ENCODE results near the gene PANX2.

The PANX2 gene

DNA sequence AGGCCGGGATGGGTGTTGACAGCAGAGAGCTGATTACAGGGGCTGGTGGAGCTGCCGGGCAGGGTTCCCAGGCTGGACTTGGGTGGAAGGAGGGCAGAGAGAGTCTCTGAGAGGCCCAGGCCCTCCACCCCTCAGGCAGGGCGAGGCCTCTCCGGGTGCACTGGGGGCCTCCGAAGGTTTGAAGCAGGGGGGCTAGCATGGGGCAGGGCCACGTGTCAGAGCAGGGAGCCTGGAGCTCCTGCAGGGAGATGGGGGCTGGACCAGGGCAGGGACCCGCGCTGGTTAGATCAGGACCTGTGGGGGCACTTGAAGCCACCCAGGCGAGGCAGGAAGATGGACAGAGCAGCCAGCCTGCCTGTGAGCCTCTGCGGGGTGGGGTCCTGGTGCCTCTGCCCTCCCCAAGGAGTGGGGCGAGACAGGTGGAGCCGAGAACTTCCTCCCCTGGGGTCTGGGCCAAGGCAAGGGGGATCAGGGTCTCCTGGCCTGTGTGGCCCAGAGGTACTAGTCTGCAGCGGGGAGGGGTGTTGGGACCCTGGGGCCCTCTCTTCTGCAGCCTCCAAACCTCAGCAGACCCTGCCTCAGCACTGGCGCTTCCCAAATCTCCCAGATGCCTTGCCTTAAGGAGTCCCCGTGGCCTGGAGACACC lies 911 bp downstream of the PANX2 start:
- no peak for DNase-seq (ENCODE audit: low read depth)

DNA sequence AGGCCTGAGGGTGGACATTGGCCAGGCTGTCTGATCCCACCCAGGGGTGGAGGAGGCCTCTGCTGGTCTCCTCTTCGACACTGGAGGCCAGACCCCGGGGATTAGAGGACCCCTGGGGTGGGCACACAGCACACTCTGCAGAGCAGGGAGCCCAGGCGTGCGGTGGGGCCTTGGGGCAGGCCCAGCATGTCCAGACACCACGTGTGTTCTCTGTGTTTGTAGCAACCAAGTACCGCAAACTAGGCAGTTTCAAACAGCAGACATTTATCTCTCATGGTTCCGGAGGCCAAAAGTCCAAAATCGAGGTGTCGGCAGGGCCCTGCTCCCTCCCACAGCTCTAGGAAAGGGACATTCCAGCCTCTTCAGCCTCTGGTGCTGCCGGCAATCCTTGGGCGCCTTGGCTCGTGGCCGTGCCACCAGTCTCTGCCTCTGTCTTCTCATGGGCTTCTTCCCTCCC lies 1.5 kb downstream of the PANX2 start:
- DNase-seq (ENCODE audit: low read depth), result no peak

DNA sequence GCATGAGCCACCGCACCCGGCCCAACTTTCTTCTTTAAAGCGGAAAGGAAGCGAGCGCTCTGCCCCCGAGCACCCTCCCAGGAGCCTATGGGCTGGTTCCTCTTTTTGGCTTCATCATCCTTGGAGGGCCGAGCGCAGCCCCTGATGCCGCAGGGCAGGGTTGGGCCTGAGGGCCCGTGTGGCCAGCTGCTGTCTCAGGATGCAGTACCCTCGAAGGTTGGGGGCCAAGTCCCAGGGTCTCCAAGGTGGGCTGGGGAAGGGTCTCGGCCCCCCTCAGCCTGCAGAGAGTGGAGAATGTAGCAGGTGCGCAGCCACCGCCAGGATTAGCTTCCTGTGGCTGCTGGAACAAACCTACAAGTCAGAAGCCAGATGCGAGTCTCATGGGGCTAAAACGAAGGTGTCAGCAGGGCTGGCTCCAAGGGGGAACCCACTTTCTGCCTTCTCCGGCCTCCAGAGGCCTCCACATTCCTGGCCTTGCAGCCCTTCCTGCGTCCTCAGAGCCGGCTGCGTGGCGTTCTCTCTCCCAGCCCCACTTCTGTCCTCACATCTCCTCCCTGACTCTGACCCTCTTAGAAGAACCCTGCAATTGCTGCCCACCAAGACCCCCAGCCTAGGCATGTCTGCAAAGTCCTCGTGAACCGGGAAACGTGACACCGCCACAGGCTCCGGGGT lies 2.9 kb downstream of the PANX2 start:
- no peak for DNase-seq (ENCODE audit: low read depth)

DNA sequence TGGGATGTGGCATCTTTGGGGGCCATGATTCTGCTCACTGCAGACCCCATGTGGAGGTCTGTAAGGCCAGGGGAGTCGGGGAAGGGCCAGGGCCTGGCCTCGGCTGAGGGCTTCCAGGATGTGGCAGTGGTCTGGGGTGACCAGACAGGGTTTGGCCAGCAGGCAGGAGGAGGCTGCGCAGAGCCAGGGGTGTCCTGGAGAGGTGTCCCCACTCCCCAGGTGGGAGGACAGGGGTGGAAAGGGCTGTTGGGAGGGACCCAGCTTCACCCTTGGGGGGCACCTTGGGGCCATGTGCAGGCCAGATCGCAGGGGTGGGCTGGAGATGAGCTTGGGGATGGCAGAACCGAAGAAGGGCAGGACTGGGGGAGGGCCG lies 3.4 kb downstream of the PANX2 start:
- no peak for DNase-seq (ENCODE audit: low read depth)

DNA sequence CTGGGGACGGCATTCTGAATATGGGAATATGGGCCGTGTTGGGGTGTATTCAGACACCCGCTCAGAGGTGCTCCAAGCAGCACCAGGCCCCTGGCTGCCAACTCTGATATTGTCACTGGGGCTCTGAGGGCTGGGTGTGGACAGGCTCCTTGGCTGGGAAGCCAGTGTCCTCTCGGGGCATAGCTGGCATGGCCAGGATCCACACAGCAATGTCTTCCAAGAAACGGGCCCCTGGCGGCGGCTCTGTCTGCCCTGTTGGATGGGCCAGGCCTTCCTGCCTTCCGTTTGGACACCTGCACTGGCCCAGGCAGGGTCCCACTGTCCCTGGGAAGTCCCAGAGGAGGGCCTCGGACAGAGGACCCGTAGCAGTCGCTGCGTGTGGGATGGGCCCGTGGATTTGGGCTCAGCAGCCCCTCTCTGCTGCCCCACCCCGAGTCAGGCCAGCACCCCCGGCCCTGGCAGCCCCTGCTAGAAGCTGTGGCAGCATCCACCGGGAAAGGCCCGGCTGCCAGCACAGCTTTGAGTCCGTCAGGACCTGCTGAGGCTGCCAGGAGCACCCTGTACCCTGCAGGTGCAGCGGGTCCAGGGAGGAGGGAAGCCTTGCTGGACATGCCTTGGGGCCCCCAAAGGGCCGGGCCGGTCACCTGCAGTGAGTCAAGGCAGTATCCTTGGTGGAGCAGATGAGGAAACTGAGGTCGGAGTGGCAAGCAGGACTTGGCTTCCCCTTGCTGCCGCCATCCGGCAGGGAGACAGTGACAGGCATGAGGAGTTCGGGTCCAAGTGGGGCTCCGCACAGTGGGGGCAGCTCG lies 4.1 kb downstream of the PANX2 start:
- DNase-seq (ENCODE audit: low read depth), result no peak

DNA sequence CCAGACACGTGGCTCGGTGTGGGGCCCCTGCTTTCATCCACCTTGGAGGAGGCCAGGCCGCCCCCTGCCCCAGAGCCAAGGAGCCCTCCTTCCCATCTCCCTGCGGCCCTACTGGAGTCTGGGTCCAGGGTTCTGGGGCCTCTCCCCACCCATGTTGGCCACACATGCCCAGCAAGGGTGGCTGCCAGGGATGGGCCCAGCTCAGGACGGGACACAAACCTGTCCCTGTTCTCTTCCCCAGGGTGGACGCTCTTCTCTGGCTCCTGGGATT lies 4.6 kb downstream of the PANX2 start:
- no peak for DNase-seq (ENCODE audit: low read depth)

DNA sequence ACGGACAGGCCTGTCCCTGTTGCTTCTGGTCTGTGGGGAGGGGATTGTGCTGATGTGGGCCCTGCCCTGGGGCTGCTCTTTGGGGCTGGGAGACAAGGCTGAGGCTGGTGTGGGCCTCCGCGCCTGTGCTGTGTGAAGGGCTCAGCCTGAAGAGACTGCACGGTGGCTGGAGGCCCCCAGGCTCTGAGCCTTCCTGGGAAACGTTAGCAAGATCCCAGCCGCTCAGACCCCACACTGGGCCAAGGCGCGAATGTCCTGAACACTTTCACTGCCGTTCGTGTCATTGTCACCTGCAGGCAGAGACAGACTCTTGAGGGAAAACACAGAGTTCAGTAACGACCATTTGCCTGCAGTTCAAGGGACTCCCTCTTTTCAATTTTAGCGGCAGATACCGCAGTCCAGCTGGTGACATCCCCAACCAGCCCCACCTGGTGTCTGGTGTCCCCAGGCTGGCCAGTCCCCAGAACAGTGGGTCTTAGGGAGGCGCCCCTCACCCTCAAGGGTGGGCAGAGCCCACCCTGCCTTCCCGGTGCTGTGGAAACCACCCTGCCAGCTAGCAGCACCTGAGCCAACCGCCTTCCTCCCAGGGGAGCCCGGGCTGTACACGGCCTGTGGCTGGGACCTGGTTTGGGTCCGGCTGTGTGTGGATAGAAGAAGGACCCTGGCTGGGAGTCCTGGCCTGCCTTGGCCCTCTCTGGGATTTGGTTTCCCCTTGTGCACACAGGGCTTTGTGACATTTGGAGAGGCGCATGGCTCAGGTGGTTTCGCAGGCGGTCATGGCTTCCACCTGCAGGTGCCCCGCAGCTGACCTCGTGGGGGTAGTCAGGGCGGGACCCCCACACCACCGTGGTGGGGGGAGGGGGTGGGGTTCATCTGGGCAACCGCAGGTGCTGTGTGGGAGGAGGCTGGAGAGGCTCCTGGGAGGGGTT lies 5.7 kb downstream of the PANX2 start:
- DNase-seq (ENCODE audit: low read depth), result no peak

DNA sequence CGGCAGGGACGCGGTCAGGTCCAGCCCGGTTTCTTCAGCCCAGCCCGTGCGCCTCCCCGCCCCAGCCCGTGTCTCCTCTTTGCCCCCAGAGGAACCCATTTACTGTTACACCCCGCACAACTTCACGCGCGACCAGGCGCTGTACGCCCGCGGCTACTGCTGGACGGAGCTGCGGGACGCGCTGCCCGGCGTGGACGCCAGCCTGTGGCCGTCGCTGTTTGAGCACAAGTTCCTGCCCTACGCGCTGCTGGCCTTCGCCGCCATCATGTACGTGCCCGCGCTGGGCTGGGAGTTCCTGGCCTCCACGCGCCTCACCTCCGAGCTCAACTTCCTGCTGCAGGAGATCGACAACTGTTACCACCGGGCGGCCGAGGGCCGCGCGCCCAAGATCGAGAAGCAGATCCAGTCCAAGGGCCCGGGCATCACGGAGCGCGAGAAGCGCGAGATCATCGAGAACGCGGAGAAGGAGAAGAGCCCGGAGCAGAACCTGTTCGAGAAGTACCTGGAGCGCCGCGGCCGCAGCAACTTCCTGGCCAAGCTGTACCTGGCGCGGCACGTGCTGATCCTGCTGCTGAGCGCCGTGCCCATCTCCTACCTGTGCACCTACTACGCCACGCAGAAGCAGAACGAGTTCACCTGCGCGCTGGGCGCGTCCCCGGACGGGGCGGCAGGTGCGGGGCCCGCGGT lies 6.5 kb downstream of the PANX2 start:
- no peak for DNase-seq (ENCODE audit: low read depth)

DNA sequence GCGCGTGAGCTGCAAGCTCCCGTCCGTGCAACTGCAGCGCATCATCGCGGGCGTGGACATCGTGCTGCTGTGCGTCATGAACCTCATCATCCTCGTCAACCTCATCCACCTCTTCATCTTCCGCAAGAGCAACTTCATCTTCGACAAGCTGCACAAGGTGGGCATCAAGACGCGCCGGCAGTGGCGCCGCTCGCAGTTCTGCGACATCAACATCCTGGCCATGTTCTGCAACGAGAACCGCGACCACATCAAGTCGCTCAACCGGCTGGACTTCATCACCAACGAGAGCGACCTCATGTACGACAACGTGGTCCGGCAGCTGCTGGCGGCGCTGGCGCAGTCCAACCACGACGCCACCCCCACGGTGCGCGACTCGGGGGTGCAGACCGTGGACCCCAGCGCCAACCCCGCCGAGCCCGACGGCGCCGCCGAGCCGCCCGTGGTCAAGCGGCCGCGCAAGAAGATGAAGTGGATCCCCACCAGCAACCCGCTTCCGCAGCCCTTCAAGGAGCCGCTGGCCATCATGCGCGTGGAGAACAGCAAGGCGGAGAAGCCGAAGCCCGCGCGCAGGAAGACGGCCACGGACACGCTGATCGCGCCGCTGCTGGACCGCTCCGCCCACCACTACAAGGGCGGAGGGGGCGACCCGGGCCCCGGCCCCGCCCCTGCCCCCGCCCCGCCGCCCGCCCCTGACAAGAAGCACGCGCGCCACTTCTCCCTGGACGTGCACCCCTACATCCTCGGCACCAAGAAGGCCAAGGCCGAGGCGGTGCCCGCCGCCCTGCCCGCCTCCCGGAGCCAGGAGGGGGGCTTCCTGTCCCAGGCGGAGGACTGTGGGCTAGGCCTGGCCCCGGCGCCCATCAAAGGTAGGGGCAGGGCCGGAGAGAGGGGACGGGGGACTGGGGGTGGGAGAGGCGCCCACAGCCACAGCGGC lies 7.3 kb downstream of the PANX2 start:
- DNase-seq (ENCODE audit: low read depth), result no peak

DNA sequence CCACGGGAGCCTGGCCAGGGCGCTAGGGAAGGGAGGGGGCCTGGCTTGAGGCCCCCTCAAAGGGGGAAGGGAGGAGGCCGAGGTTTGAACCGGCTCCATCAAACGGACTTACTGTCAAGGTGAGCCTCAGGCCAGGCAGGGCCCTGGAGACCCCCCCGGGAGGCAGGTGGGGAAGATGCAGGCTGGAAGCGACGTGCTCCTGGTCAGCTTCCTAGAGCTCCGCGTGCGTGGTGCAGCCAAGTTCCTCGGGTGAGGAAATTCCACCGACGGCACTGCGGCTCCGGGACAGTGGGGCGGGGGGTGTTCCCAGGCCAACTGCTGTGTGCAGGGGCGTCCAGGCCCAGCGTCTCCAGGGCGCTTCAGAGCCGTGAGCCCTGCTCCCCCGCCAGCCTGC lies 7.9 kb downstream of the PANX2 start:
- DNase-seq (ENCODE audit: low read depth), result no peak

DNA sequence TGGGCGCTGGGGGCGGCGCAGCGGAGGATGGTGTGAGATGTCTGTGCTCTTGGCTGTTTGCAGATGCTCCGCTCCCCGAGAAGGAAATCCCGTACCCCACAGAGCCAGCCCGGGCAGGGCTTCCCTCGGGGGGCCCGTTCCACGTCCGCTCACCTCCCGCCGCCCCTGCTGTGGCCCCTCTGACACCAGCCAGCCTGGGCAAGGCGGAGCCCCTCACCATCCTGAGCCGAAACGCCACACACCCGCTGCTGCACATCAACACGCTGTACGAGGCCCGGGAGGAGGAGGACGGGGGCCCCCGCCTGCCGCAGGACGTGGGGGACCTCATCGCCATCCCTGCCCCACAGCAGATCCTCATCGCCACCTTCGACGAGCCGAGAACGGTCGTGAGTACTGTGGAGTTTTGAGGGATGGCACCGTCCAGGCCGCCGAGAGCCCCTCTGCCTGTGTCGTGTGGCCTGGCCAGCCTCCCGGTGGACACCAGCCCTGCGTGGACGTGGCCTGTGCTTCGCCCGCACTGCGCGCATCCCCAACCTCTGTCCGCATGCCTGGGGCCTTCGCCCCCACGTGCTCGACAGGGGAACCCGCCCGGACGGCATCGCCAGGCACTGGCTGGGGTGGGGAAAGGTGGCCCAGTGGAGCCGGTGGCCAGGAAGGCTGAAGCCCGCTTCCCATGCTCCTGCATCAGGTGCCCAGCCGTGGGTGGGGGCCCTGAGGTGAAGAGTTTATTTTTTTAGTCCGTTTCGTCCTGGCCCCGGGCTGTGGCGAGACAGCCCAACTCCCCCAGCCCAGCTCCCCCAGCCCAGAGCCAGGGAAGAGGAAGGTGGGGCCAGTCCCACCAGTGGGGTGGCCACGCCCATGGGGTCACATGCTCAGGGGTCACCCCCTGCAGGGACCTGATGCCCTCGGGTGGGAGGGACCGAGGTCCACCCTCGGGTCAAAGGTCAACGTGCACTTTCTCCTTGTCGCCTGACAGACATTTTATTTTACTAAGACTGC lies 8.6 kb downstream of the PANX2 start:
- no peak for DNase-seq (ENCODE audit: low read depth)

DNA sequence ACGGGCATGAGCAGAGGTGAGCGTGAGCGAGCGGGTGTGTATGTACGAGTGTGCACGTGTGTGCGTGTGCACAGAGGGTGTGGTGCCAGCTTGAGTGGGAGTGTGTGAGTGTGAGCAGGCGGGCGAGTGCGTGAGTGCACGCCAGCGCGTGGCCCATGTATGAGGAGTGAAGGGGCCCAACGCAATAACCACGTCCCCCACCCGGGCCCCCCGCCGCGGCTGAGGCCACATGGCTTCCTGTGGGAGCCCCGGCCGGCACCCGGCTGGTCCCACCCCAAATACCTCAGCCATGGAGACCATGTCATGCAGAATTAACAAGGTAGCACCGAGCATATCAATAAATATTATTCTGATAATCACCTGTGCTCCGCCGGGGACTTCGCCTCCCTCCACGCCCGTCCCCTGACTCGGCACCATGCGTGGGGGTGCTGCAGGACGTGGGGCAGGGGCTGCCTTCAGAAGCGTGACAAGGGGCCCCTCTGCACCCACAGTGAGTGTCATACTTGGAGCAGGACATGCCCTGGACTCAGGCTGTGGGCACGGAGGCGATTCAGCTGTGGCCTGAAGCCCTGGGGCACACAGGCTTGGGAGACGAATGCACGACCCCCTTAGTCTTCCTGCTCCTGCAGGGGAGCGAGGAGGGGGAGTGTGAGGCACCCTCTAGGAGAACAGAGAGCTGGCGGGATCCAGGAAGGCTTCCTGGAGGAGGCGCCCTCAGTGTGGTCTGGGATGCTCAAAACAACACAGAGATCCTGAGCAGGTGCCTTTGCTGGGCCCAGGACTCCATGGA lies 9.6 kb downstream of the PANX2 start:
- no peak for DNase-seq (ENCODE audit: low read depth)

DNA sequence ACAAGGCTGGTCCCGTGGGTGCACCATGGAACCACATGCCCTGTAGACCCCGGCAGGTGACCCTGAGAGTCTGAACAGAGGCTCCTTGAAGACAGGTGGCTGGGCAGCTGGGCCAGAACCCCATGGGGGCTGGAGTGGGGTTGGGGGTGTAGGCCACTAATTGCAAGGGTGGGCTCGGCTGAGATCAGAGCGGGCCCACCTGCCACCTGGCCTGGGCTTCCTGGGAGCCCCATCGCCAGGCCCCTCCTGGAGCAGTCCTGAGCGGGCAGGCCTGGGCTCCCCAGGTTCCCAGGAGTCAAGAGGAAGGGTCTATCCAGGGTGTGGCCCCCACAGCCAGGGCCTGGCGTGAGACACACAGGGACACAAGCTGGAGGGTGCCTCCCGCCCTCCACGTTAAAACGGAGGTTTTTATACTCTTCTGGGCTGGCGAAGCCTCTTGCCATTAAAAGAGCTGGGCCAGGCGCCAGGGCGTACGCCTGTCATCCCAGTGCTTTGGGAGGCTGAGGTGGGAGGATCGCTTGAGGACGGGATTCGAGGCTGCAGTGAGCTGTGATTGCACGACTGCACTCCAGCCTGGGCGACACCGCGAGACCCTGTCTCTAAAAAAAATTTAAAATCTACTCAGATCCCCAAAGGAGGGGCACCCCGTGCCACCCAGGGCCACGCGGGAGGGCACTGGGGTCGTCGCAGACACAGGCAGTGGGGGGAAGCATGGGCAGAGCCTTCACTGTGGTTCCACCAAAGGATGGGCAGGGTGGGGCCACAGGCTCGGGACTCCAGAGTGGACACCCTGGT lies 10.4 kb downstream of the PANX2 start:
- DNase-seq (ENCODE audit: low read depth), result no peak

DNA sequence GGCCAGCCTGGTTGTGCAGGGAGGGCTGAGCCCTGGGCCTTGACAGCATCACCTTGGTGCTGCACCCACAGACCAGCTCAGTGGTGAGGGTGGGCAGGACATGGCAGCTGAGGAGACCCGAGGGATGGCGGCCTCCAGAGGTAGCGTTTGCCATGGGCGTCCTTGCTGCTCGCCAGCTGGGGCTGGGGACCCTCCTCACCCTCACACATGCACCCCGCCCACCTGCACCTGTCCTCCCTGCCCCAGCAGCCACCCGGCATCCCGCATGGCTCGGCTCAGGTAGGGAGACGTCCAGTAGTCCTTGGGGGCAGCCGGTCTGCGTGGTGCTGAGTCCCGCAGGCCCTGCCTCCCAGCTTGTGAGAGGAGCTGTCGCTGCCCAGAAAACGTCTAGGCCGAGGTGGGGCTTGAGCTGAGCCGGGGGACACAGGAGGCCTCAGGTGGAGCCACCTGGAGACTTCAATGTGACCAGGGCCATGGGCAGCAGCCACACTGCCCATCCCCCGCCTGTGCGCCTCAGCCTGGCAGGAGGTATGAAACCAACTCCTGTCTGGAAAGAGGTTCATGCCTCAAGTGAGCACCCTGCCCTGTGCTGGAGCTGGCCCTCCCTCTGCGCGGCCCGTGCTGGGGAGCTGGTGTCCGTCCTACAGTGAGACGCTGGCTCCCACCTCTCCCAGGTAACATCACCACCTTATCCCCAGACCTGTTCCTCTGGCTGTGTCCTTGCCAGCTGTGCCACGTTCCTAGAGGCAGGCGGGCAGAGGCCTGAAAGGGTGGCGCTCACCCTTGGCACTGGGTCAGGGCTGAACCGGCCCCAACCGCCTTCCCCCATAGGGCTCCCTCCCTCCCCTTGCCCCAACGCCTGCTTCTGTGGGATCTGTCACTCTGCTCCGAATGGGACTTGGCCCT lies 11.9 kb downstream of the PANX2 start:
- no peak for DNase-seq (ENCODE audit: low read depth)

DNA sequence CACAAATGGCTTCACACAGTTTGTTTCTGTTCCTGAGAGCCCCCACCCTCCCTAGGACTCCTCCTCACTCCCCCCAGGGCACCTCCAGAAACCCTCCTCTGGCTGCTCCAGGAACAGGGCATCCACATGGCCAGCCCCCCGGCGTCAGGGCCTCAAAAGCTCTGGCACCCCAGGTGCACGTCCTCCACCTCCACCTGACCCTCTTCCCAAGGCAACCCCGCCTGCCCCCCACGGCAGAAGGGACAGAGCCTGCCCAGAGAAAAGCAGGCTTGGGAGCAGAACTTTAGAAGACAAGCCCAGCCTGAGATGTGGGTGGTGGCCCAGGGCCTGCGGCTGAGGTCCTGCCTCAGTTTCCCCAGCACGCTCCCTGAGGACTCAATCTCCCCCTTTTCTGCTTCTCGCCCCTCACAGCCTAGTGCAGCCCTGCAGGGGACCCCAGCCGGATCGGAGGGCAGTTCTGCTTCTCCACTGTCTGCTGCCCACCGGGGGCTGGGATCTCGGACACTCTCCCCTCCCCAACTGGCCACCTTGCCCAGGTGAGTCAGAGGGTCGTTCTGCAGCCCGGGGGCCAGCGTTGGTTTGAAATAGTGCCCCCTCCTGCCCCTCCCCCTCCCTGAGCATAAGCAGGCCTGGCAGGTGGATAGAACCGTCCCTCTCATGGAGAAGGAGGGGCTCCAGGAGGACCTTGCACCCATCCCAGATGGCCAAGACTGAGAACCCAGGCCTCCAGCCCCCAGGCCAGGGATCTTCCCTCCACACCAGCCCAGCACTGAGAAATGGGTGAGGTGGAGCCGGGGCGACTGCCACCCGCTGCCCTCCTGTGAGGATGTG lies 12.8 kb downstream of the PANX2 start:
- no peak for DNase-seq (ENCODE audit: low read depth)
